Panc1 (cell line): ENCODE measurements around the gene ZBP1. TPM values are rescaled to one million over a fixed set of nuclear protein-coding genes. Genes with fewer than 3 reads are reported as not detected.
"Not testable (repeated sequence)": the region's sequence is repeated elsewhere in the genome, so short reads cannot be mapped to it uniquely, and the experiment has no call there.

Experiments
- ATAC-seq: fragments of 200-7000 bp; cut with Tn5 transposase; 2 replicates; pipeline ENCODE4 v1.9.1; 2020; ENCODE audit warnings: mild to moderate bottlenecking, moderate library complexity
- BruUV-seq: library from RNA; stranded (reverse); fragments of 400-500 nt; replicated peaks from 2 replicates; lab custom pipeline; 2021; lab: Mats Ljungman, UMichigan
- CTCF ChIA-PET: fragments of 300-600 bp; sonication (Branson Sonifier 250); formaldehyde crosslinking; loops from one replicate; lab custom pipeline; 2022; ENCODE audit warnings: antibody characterized with exemption; lab: Charles Lee
- POLR2A ChIA-PET: fragments of 300-600 bp; sonication (Branson Sonifier 250); formaldehyde crosslinking; loops from one replicate; lab custom pipeline; 2022; ENCODE audit warnings: antibody characterized with exemption; lab: Charles Lee
- DNase-seq: peaks from one replicate; pipeline ENCODE4 v3.0.0-alpha.2; 2010; ENCODE audit warnings: low read depth, low spot score
- H3K27ac ChIP-seq: 2 replicates; pipeline ENCODE4 v1.5.1; 2011; ENCODE audit warnings: mild to moderate bottlenecking, low read length, inconsistent platforms
- H3K27me3 ChIP-seq: fragments of 200-500 bp; sonication (Bioruptor generic); 2 replicates; pipeline ENCODE4 v1.6.0; 2014; ENCODE audit warnings: low read length, inconsistent platforms; ENCODE audit not compliant: control insufficient read depth, insufficient read depth
- H3K36me3 ChIP-seq: fragments of 200-500 bp; sonication (Bioruptor generic); 2 replicates; pipeline ENCODE4 v1.5.1; 2014; ENCODE audit warnings: inconsistent platforms, mild to moderate bottlenecking, low read length, moderate library complexity; ENCODE audit not compliant: control insufficient read depth, insufficient read depth
- H3K4me1 ChIP-seq: 2 replicates; pipeline ENCODE4 v1.5.1; 2011; ENCODE audit warnings: inconsistent platforms, mild to moderate bottlenecking, low read length, moderate library complexity; ENCODE audit not compliant: control insufficient read depth, insufficient read depth
- H3K4me3 ChIP-seq, 2 experiments: 2 replicates each; pipeline ENCODE4 v1.5.1; 2011 to 2012; ENCODE audit warnings: low read depth in 2 of 2, low read length in 2 of 2, mild to moderate bottlenecking in 2 of 2, inconsistent platforms in 1 of 2, moderate library complexity in 1 of 2
- H3K9me3 ChIP-seq: fragments of 200-500 bp; sonication (Bioruptor generic); 2 replicates; pipeline ENCODE4 v1.5.1; 2014; ENCODE audit warnings: low read depth, mild to moderate bottlenecking, inconsistent platforms, low read length, moderate library complexity; ENCODE audit not compliant: control insufficient read depth, insufficient read depth
- POLR2AphosphoS5 ChIP-seq: IDR thresholded peaks from 2 replicates; pipeline ENCODE4 v1.6.1; 2012; ENCODE audit warnings: mild to moderate bottlenecking, low read depth, low read length, moderate library complexity
- SIN3A ChIP-seq: IDR thresholded peaks from 2 replicates; pipeline ENCODE4 v1.6.1; 2012; ENCODE audit warnings: low read depth, mild to moderate bottlenecking, low read length, moderate library complexity, borderline replicate concordance; ENCODE audit not compliant: insufficient read depth
- TCF7L2 ChIP-seq: IDR thresholded peaks from 2 replicates; pipeline ENCODE4 v1.6.1; 2011; ENCODE audit warnings: mild to moderate bottlenecking, low read depth, low read length, inconsistent platforms
- in situ Hi-C: cut with HindIII; loops from 2 replicates; pipeline ENCODE4 v1.10.0; 2016; ENCODE audit warnings: low sequenced_read_pairs, low pct_unique_long_range_greater_than_20kb
- intact Hi-C: fragments of 100-400 bp; cut with micrococcal nuclease; formaldehyde crosslinking; loops from one replicate; pipeline ENCODE4 v1.10.0; 2022; ENCODE audit not compliant: unreplicated experiment
- total RNA-seq: library from RNA; stranded (reverse); gene quantifications from one replicate; pipeline ENCODE4 v1.2.1, GENCODE V29; 2021; ENCODE audit not compliant: unreplicated experiment
- TF ChIP-seq, protein P1 (sequence below), 2 experiments: IDR thresholded peaks; 2 replicates each; pipeline ENCODE4 v1.6.1; 2011 to 2012; ENCODE audit warnings: low read depth in 2 of 2, control low read depth in 1 of 2, low read length in 1 of 2, mild to moderate bottlenecking in 1 of 2, moderate library complexity in 1 of 2; ENCODE audit not compliant: insufficient read depth in 1 of 2
- TF ChIP-seq, protein P2 (sequence below): fragments of 450-650 bp; IDR thresholded peaks from 2 replicates; pipeline ENCODE4 v1.5.1; 2017; ENCODE audit warnings: mild to moderate bottlenecking

ZBP1 gene
- total RNA-seq, 1 experiment from 2014 or later: not detected

DNA sequence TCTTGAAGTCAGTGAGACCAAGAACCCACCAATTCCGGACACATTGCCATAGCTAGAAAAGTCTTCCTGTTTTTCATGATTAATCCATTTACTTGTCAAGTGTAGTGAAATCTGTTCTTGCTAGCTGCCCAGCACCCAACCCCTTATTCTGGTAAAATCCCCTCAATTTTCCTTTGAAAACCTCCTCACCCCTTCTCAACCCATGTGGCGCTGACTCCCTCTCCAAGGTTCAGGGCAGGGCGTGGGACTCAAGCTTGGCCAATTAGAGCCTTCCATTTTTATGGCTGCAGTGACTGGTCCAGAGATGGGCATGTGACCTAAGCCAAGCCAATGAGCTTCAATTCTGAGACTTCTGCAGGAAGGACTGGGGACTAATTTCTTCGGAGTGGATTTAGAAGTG is 9.8 kb upstream of the ZBP1 start:
- in situ Hi-C loops (loop anchor here (25.0 kb wide), 1 partner anchor 557 kb away; no protein-coding TSS in a partner anchor), intact Hi-C loops (no loop called here)
- CTCF ChIA-PET: interaction anchor here (0.5 kb wide), 1 partner anchor 571 kb away, joined by 4 read pairs; no protein-coding TSS in a partner anchor
- DNase-seq (no peak), ATAC-seq (no peak)
- TF ChIP-seq, protein P1, sequence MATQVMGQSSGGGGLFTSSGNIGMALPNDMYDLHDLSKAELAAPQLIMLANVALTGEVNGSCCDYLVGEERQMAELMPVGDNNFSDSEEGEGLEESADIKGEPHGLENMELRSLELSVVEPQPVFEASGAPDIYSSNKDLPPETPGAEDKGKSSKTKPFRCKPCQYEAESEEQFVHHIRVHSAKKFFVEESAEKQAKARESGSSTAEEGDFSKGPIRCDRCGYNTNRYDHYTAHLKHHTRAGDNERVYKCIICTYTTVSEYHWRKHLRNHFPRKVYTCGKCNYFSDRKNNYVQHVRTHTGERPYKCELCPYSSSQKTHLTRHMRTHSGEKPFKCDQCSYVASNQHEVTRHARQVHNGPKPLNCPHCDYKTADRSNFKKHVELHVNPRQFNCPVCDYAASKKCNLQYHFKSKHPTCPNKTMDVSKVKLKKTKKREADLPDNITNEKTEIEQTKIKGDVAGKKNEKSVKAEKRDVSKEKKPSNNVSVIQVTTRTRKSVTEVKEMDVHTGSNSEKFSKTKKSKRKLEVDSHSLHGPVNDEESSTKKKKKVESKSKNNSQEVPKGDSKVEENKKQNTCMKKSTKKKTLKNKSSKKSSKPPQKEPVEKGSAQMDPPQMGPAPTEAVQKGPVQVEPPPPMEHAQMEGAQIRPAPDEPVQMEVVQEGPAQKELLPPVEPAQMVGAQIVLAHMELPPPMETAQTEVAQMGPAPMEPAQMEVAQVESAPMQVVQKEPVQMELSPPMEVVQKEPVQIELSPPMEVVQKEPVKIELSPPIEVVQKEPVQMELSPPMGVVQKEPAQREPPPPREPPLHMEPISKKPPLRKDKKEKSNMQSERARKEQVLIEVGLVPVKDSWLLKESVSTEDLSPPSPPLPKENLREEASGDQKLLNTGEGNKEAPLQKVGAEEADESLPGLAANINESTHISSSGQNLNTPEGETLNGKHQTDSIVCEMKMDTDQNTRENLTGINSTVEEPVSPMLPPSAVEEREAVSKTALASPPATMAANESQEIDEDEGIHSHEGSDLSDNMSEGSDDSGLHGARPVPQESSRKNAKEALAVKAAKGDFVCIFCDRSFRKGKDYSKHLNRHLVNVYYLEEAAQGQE (IDR thresholded peaks at IDR 0.05; ENCODE audit: insufficient read depth in 1 of 2, low read depth in 2 of 2, low read length in 1 of 2): no peak
- TF ChIP-seq SIN3A (no peak), TCF7L2 (no peak), POLR2AphosphoS5 (no peak)
- TF ChIP-seq, protein P2, sequence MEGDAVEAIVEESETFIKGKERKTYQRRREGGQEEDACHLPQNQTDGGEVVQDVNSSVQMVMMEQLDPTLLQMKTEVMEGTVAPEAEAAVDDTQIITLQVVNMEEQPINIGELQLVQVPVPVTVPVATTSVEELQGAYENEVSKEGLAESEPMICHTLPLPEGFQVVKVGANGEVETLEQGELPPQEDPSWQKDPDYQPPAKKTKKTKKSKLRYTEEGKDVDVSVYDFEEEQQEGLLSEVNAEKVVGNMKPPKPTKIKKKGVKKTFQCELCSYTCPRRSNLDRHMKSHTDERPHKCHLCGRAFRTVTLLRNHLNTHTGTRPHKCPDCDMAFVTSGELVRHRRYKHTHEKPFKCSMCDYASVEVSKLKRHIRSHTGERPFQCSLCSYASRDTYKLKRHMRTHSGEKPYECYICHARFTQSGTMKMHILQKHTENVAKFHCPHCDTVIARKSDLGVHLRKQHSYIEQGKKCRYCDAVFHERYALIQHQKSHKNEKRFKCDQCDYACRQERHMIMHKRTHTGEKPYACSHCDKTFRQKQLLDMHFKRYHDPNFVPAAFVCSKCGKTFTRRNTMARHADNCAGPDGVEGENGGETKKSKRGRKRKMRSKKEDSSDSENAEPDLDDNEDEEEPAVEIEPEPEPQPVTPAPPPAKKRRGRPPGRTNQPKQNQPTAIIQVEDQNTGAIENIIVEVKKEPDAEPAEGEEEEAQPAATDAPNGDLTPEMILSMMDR: no peak
- no peaks in the 10 kb centered on the region for H3K27me3 ChIP-seq
- no peak overlapping the region for H3K4me3 ChIP-seq
- no peak overlapping the region for H3K27ac ChIP-seq
- no TSS peak for BruUV-seq
- POLR2A ChIA-PET: no interaction called here
- H3K36me3 ChIP-seq: no peaks in the 10 kb centered on the region
- no peaks in the 10 kb centered on the region for H3K9me3 ChIP-seq
- no peaks in the 10 kb centered on the region for H3K4me1 ChIP-seq

DNA sequence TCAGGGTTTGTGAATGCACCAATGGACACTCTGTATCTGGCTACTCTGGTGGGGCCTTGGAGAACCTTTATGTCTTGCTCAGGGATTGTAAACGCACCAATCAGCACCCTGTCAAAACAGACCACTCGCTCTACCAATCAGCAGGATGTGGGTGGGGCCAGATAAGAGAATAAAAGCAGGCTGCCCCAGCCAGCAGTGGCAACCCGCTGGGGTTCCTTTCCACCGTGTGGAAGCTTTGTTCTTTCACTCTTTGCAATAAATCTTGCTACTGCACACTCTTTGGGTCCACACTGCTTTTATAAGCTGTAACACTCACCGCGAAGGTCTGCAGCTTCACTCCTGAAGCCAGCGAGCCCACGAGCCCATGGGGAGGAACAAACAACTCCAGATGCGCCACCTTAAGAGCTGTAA is 9.3 kb upstream of the ZBP1 start:
- H3K27me3 ChIP-seq, H3K27ac ChIP-seq, CTCF ChIA-PET, POLR2A ChIA-PET, H3K9me3 ChIP-seq, H3K4me3 ChIP-seq, BruUV-seq, intact Hi-C loops, ATAC-seq, H3K36me3 ChIP-seq, H3K4me1 ChIP-seq, DNase-seq: not testable (repeated sequence)
- in situ Hi-C loops: loop anchor here (25.0 kb wide), 1 partner anchor 558 kb away; no protein-coding TSS in a partner anchor

DNA sequence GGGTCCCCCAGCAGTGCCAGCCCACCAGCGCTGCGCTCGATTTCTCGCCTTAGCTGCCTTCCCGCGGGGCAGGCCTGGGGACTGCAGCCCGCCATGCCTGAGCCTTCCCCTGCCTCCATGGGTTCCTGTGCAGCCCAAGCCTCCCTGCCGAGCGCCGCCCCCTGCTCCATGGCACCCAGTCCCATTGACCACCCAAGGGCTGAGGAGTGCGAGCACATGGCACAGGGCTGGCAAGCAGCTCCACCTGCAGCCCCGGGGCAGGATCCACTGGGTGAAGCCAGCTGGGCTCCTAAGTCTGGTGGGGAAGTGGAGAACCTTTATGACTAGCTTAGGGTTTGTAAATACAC is 8.7 kb upstream of the ZBP1 start:
- DNase-seq, H3K4me3 ChIP-seq, CTCF ChIA-PET, ATAC-seq, H3K27ac ChIP-seq, POLR2A ChIA-PET, H3K27me3 ChIP-seq, intact Hi-C loops, H3K36me3 ChIP-seq, BruUV-seq, H3K9me3 ChIP-seq, H3K4me1 ChIP-seq: not testable (repeated sequence)
- in situ Hi-C loops: loop anchor here (25.0 kb wide), 1 partner anchor 558 kb away; no protein-coding TSS in a partner anchor
